GM15510 (cell line): ENCODE measurements around the gene STK11.

Source experiments
- POLR2A ChIP-seq: IDR thresholded peaks from 3 replicates; pipeline ENCODE4 v1.6.1; 2011; ENCODE audit warnings: borderline replicate concordance; ENCODE audit not compliant: insufficient read length; ENCODE audit errors: extremely low read depth

Gene STK11

GRCh38 chr19:1173845-1174809 is 31.5 kb upstream of the STK11 start, which contains the start of gene SBNO2:
Gene SBNO2 (minus strand): TSS chr19:1174268. CDS start chr19:1154276, 19,992 bp downstream.
- TF ChIP-seq POLR2A = peak; percentile 96

- no peak for TF ChIP-seq POLR2A
Measured at GRCh38 chr19:1177322-1178114, 28.1 kb upstream of the STK11 start.

GRCh38 chr19:1181606-1182005 is 24.0 kb upstream of the STK11 start:
- TF ChIP-seq POLR2A = no peak

GRCh38 chr19:1182068-1182467 is 23.5 kb upstream of the STK11 start:
- no peak for TF ChIP-seq POLR2A

GRCh38 chr19:1182727-1183126 is 22.9 kb upstream of the STK11 start:
- no peak for TF ChIP-seq POLR2A

- no peak for TF ChIP-seq POLR2A
Measured at GRCh38 chr19:1183543-1184172, 21.9 kb upstream of the STK11 start.

GRCh38 chr19:1189419-1189818 is 16.2 kb upstream of the STK11 start:
- TF ChIP-seq POLR2A = no peak

- TF ChIP-seq POLR2A = no peak
Measured at GRCh38 chr19:1199531-1199930, 6.0 kb upstream of the STK11 start.

GRCh38 chr19:1206150-1206863 is 729 bp downstream of the STK11 start:
- TF ChIP-seq POLR2A = no peak

GRCh38 chr19:1206864-1207450 is 1.4 kb downstream of the STK11 start:
- TF ChIP-seq POLR2A = no peak

- TF ChIP-seq POLR2A = no peak
Measured at GRCh38 chr19:1210227-1210538, 4.6 kb downstream of the STK11 start.

GRCh38 chr19:1211494-1212234 is 6.1 kb downstream of the STK11 start:
- TF ChIP-seq POLR2A = no peak
